ENCODE data around the gene ALOX12B. TPM values are rescaled to one million over a fixed set of nuclear protein-coding genes. Genes with fewer than 3 reads are reported as not detected.

ALOX12B gene
- total RNA-seq, 4 donors from 2014 or later = 131 to 246 (median 157) TPM

DNA sequence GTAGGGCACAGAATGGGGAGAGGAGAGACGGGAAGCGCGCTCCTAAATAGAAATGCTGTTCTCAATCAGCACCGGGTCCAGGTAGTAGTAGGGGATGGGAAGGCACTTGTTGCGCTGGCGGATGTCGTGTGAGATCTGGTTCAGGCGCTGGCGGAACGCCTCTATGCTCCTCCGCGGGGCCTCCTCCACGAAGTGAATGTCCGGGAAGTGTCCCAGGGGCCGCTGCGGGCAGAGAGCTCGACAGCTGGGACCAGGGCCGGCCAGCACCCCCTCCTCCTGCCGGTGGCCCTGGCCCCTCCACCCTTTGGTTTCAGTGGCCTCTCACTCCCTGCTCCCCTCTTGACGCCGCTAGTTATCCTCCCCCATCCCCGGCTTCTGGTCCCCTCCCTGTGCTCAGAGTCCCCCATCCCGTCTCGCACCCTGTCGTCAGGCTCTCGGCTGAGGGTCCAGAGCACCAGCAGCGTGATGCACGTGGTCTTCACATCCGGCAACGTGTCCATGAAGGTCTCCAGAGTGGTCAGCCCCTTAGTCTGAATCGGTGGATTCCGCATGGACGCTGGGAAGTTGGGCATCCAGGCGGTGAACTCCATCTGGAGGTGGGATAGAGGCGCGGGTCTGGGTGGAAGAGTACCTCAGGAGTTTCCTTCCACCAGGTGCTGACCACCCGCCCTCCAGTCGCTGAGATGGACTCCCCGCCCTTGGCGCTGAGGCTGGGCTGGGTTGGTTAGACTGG lies 14.6 kb downstream of the ALOX12B start:
- 2 to 6% methylated on average over 33 to 40 of the region's 40 CpGs for WGBS, 2 donors
- intact Hi-C loops (cut with DNase I; ENCODE audit: low total_unique reads) = no loop called here
- no peak for TF ChIP-seq POLR2A (IDR thresholded peaks at IDR 0.05)
- TF ChIP-seq, protein P1, sequence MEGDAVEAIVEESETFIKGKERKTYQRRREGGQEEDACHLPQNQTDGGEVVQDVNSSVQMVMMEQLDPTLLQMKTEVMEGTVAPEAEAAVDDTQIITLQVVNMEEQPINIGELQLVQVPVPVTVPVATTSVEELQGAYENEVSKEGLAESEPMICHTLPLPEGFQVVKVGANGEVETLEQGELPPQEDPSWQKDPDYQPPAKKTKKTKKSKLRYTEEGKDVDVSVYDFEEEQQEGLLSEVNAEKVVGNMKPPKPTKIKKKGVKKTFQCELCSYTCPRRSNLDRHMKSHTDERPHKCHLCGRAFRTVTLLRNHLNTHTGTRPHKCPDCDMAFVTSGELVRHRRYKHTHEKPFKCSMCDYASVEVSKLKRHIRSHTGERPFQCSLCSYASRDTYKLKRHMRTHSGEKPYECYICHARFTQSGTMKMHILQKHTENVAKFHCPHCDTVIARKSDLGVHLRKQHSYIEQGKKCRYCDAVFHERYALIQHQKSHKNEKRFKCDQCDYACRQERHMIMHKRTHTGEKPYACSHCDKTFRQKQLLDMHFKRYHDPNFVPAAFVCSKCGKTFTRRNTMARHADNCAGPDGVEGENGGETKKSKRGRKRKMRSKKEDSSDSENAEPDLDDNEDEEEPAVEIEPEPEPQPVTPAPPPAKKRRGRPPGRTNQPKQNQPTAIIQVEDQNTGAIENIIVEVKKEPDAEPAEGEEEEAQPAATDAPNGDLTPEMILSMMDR (IDR thresholded peaks at IDR 0.05) = no peak
- DNase-seq (ENCODE audit: low spot score in 2 of 2) = no peak
- H3K4me3 ChIP-seq (ENCODE audit: low read depth, poor library complexity, severe bottlenecking) = no peak overlapping the region

DNA sequence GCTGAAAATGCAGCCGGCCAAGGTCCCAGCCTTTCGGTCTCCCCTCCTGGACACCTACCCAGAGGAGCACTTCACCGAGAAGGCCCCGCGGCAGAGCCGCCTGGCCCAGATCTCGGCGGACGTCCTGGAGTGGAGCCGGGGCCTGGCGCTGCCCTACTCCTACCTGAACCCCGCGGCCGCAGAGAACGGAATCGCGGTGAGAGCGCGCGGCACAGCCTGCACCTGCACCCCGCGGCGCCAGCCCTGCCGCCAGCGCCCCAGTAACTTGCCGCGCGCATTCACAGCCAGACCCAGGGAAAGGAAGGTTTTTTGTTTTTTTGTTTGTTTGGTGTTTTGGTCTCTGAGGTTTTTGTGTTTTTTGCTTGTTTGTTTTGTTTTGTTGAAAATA lies 15.2 kb downstream of the ALOX12B start:
- no peak overlapping the region for H3K4me3 ChIP-seq (ENCODE audit: low read depth, poor library complexity, severe bottlenecking)
- TF ChIP-seq, protein P1 (IDR thresholded peaks at IDR 0.05) = no peak
- TF ChIP-seq POLR2A (IDR thresholded peaks at IDR 0.05) = no peak
- 8 to 17% methylated on average over 3 to 27 of the region's 28 CpGs for WGBS, 2 donors
- intact Hi-C loops (cut with DNase I; ENCODE audit: low total_unique reads) = no loop called here
- no peak for DNase-seq (ENCODE audit: low spot score in 2 of 2)

DNA sequence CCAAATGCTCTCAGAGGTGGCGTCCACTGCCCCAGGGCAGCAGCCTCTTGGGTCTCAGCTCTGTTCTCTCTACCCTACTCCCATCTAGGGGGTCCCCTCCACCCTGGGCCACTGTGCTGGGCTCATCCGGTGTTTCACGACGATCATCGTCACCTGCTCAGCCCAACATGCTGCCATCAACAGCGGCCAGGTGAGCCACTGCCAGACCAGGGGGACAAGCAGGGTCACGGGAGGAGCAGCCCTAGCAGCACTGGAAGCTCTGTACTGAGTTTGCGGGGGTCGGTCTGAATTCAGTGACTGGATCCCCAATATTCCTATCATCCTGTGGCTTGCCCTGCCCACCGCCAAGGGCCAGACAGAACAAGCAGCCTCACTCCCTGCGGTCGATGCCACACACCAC lies 16.0 kb downstream of the ALOX12B start:
- TF ChIP-seq, protein P1 (IDR thresholded peaks at IDR 0.05) = no peak
- TF ChIP-seq POLR2A (IDR thresholded peaks at IDR 0.05) = no peak
- intact Hi-C loops (cut with DNase I; ENCODE audit: low total_unique reads) = no loop called here
- no peak for DNase-seq (ENCODE audit: low spot score in 2 of 2)
- H3K4me3 ChIP-seq (ENCODE audit: low read depth, poor library complexity, severe bottlenecking) = no peak overlapping the region
- WGBS, 2 donors = 91 to 93% methylated on average over 12 of the region's 12 CpGs

DNA sequence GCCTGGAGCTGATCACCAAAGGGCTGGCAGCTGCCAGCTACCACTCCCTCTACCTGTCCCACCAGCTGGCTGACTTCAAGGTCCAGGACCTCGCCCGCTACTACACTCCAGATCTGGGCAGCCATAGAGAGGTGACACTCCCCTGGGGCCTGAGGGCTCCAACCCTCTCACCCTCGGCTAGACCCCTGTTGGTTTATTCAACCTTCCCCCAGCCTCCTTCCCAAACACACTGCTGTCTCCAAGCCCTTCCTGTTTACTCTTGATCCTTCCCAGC lies 18.0 kb downstream of the ALOX12B start:
- DNase-seq (ENCODE audit: low spot score in 2 of 2) = no peak
- no peak for TF ChIP-seq POLR2A (IDR thresholded peaks at IDR 0.05)
- TF ChIP-seq, protein P1 (IDR thresholded peaks at IDR 0.05) = no peak
- 57 to 72% methylated on average over 3 of the region's 3 CpGs for WGBS, 2 donors
- no peak overlapping the region for H3K4me3 ChIP-seq (ENCODE audit: low read depth, poor library complexity, severe bottlenecking)
- intact Hi-C loops (cut with DNase I; ENCODE audit: low total_unique reads) = no loop called here

DNA sequence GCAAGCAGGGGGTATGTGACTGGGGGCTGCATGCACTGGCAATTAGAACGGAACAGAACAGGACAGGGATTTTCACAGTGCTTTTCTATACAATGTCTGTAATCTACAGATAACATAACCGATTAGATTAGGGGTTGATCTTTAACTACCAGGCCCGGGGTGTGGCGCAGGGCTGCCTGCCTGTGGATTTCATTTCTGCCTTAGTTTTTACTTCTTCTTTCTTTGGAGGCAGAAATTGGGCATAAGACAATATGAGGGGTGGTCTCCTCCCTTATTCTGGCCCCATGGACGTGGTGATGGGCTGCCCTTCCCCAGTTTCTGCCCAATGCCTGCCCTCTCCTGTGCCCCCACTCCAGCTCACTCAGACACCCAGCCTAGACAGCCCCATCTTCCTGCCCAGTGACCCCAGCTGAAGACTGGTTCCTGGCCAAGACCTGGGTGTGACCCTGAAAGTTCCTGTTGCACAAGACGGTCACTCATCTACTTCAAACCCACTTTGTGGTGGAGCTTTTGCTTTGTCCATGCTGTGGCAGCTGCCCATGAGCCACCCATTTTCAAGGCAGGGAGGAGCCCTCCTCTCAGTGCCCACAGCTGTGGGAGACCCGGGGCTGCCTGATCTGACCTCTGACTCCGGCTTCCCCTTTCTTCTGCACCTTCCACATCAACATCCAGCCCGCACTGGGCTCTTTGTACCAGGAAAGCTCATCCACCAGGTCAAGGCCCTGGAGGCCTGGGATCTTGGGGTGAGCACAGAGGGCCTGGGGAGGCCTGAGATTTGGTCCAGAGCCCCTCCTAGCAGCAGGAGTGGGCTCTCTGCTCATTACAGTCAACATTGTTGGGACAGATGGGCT lies 18.6 kb downstream of the ALOX12B start:
- no peak overlapping the region for H3K4me3 ChIP-seq (ENCODE audit: low read depth, poor library complexity, severe bottlenecking)
- intact Hi-C loops (cut with DNase I; ENCODE audit: low total_unique reads) = no loop called here
- TF ChIP-seq, protein P1 (IDR thresholded peaks at IDR 0.05) = no peak
- no peak for TF ChIP-seq POLR2A (IDR thresholded peaks at IDR 0.05)
- DNase-seq (ENCODE audit: low spot score in 2 of 2) = peak in 1 of 2 donors; percentile 41
- 75 to 76% methylated on average over 9 of the region's 9 CpGs for WGBS, 2 donors

All from lower leg skin (tissue), 4 donors.